Progenitor cell of endocrine pancreas (in vitro differentiated cells): Measurements from ENCODE around the gene AATK. TPM values are rescaled to one million over a fixed set of nuclear protein-coding genes. Genes with fewer than 3 reads are reported as not detected.
A peak's percentile ranks its signal among the peaks of the same experiment; 100 is the strongest.

ENCODE experiments used
- DNase-seq: peaks from one replicate; pipeline ENCODE4 v3.0.0; 2021; ENCODE audit warnings: low spot score; ENCODE audit not compliant: unreplicated experiment
- H3K27ac Mint-ChIP-seq: 2 replicates; pipeline ENCODE4 v1.8.0; 2021; ENCODE audit warnings: mild to moderate bottlenecking, moderate library complexity, mixed read lengths
- H3K27me3 Mint-ChIP-seq: 2 replicates; pipeline ENCODE4 v1.8.0; 2021; ENCODE audit warnings: mixed read lengths
- H3K36me3 Mint-ChIP-seq: 2 replicates; pipeline ENCODE4 v1.8.0; 2022; ENCODE audit warnings: mixed read lengths; ENCODE audit not compliant: insufficient read depth
- H3K4me1 Mint-ChIP-seq: 2 replicates; pipeline ENCODE4 v1.8.0; 2021; ENCODE audit warnings: low read depth, mixed read lengths
- H3K4me3 Mint-ChIP-seq: 2 replicates; pipeline ENCODE4 v1.8.0; 2021; ENCODE audit warnings: low read depth, mild to moderate bottlenecking, moderate library complexity, mixed read lengths
- H3K9me3 Mint-ChIP-seq: 2 replicates; pipeline ENCODE4 v1.8.0; 2021; ENCODE audit warnings: low read depth, mixed read lengths
- total RNA-seq: library from RNA; stranded (reverse); gene quantifications from 2 replicates; pipeline ENCODE4 v1.2.1, GENCODE V29; 2021
- TF ChIP-seq, protein P1 (sequence below): fragments of 200-600 bp; sonication (generic); IDR thresholded peaks from one replicate; pipeline ENCODE4 v1.5.0; 2021; ENCODE audit warnings: antibody characterized with exemption, mild to moderate bottlenecking; ENCODE audit not compliant: unreplicated experiment

AATK gene
- total RNA-seq, 1 donor from 2014 or later = 12.9 TPM

DNA sequence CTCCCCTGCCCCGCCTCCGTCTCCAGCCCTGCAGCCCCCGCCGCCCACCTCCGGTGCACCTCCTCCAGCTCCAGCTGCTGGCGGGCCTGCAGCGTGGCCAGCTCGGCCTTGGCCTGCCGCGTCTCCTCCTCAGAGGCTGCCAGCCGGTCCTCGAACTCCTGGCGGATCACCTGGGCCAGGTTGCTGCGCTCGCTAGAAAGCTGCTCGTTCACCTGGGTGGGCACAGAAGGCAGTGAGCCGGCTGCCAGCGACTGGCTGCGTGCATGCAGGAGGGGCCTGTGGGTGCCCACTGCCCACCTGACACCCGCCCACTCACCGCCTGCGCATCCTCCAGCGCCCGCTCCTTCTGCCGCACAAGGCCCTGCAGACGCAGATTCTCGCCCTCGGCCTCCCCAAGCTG, 24.6 kb upstream of the AATK start:
- Mint-ChIP-seq H3K27me3 (no peaks in the 10 kb centered on the region), H3K9me3 (no peaks in the 10 kb centered on the region), H3K36me3 (no peaks in the 10 kb centered on the region), H3K27ac (no peak overlapping the region), H3K4me1 (no peaks in the 10 kb centered on the region), H3K4me3 (no peak overlapping the region)
- TF ChIP-seq, protein P1, sequence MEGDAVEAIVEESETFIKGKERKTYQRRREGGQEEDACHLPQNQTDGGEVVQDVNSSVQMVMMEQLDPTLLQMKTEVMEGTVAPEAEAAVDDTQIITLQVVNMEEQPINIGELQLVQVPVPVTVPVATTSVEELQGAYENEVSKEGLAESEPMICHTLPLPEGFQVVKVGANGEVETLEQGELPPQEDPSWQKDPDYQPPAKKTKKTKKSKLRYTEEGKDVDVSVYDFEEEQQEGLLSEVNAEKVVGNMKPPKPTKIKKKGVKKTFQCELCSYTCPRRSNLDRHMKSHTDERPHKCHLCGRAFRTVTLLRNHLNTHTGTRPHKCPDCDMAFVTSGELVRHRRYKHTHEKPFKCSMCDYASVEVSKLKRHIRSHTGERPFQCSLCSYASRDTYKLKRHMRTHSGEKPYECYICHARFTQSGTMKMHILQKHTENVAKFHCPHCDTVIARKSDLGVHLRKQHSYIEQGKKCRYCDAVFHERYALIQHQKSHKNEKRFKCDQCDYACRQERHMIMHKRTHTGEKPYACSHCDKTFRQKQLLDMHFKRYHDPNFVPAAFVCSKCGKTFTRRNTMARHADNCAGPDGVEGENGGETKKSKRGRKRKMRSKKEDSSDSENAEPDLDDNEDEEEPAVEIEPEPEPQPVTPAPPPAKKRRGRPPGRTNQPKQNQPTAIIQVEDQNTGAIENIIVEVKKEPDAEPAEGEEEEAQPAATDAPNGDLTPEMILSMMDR = no peak
- DNase-seq = no peak

DNA sequence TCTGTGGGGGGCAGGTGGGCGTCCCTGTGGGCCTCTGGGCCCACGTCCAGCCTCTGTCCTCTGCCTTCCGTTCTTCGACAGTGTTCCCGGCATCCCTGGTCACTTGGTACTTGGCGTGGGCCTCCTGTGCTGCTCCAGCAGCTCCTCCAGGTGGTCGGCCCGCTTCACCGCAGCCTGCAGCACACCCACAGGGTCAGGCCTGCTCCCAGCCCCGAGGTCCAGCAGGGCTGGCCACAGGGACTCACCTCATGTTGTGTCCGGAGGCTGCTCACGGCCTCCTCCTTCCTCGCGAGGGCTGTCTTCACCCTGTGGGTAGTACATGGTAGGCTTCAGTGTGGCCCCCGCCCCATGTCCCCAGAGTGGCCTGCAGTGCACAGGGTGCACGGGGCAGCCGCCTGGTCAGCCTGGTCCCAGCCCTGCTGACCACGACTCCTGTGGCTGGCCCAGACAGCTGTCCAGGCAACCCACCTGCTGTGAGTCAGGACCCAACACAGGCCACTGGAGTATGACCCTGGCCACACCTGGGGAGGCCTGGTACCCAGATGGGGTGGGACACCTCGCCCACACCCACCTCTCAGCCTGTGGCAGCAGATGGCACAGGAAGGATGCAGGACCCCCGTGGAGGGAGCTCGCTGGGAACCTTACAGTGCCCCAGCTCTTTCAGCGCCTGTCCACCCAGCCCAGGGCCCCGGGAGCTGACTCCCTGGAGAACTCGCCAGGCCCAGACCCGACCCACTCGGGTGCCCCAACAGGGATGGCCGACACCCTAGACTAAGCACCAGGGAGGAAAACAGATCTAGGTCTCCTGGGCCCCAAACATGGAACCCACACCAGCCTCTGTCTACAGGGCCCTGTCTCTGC, 23.9 kb upstream of the AATK start:
- H3K36me3 Mint-ChIP-seq = no peaks in the 10 kb centered on the region
- no peak for DNase-seq
- no peak overlapping the region for H3K27ac Mint-ChIP-seq
- no peaks in the 10 kb centered on the region for H3K9me3 Mint-ChIP-seq
- no peaks in the 10 kb centered on the region for H3K27me3 Mint-ChIP-seq
- H3K4me3 Mint-ChIP-seq = no peak overlapping the region
- TF ChIP-seq, protein P1 = peak; percentile 49
- H3K4me1 Mint-ChIP-seq = no peaks in the 10 kb centered on the region

DNA sequence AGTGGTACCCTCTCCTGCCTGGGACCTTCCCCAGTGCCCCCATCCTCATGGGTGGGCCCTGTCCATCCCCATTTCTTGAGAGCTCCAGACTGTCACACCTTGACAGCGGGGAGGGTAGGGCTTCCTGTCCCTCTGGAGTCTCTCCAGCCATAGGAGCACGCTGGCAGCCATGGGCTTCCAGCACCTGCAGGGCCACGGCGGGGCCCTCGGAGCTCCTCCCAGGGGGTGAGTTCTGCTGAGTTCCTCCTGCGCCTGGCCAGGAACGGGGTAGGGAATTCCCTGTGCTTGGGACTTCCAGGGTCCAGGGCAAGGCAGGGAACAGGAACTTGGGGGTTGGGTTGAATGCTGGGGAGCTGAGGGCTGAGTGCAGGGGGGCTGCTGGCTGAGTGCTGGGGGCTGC, 23.0 kb upstream of the AATK start:
- Mint-ChIP-seq H3K27me3 (no peaks in the 10 kb centered on the region), H3K4me3 (no peak overlapping the region), H3K27ac (no peak overlapping the region), H3K9me3 (no peaks in the 10 kb centered on the region), H3K4me1 (no peaks in the 10 kb centered on the region), H3K36me3 (no peaks in the 10 kb centered on the region)
- no peak for DNase-seq
- TF ChIP-seq, protein P1 = no peak

DNA sequence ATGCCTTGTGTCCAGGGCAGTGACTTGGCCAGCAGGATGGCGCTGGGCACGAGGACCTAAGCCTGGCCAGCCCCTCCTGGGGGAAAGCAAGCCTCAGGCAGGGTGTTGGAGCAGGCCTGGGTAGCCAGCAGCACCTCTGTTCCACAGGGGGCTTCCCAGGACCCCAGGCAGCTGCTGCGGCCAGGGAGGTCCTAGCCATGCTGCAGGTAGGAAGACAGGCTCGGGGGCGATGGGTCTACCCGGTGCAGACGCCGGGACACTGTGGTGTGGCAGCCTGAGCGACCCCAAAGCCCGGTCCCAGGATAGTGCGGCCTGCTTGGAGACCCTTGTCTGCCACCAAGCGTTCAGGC, 22.4 kb upstream of the AATK start:
- TF ChIP-seq, protein P1 = no peak
- Mint-ChIP-seq H3K27me3 (no peaks in the 10 kb centered on the region), H3K27ac (no peak overlapping the region), H3K36me3 (no peaks in the 10 kb centered on the region), H3K4me3 (no peak overlapping the region), H3K9me3 (no peaks in the 10 kb centered on the region), H3K4me1 (no peaks in the 10 kb centered on the region)
- DNase-seq = no peak

DNA sequence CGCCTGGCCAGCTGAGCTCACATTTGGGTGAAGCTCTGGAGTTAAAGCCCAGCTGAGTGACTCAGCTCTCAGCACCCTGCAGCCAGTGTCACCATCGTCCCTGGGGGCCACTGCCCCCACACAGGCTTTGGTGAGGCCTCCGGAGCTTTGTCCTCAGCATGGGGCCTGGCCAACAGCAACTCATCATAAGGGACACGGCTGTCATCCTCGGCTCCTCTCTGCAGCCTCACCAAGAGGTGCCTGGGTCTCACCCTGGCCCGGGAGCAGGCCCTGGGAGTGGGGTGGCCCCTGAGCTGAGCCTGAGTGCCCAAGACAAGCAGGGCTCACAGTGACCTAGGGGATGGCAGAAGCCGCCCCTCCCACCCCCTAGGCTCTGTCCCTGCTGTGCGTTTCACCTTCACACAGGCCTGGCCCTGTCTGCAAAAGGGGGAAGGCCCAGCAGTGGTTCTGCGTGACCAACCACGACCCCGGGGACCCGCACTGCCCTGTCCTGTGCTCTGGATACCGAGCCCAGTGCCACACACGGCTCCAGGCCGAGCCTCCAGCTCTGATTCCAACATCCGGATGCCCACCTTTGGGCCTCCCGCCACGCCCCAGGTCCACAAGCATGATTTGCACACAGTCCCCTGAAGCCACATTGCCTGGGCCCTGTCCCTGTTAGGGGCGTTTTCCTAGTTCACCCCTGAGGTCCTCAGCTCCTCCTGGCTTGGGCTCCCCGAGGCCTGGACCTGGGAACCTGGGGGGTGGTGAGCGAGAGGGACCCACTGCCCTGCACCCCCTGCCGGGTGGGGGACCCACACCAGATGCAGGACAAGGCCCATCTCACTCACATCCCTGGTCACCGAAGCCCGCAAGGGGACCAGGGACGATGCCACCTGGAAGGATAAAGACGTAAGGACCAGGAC, 21.8 kb upstream of the AATK start:
- Mint-ChIP-seq H3K4me3 (no peak overlapping the region), H3K27me3 (no peaks in the 10 kb centered on the region), H3K4me1 (no peaks in the 10 kb centered on the region), H3K9me3 (no peaks in the 10 kb centered on the region), H3K36me3 (no peaks in the 10 kb centered on the region), H3K27ac (no peak overlapping the region)
- no peak for DNase-seq
- TF ChIP-seq, protein P1 = no peak
